DMS 273 (cell line): Measurements from ENCODE around the gene SLC38A2.

ENCODE experiments used
- DNase-seq: peaks from one replicate; lab custom pipeline; 2025; ENCODE audit not compliant: unreplicated experiment; lab: John Stamatoyannopoulos, UW

SLC38A2 gene

GRCh38 chr12:46362895-46363581 lies 9.5 kb downstream of the SLC38A2 start:
- DNase-seq = no peak

- no peak for DNase-seq
These were observed 10.9 kb downstream of the SLC38A2 start for GRCh38 chr12:46361667-46362034.

- no peak for DNase-seq
These were observed 11.5 kb downstream of the SLC38A2 start for GRCh38 chr12:46360908-46361666.

- DNase-seq = no peak
These were observed 12.2 kb downstream of the SLC38A2 start for GRCh38 chr12:46360370-46360769.

DNA sequence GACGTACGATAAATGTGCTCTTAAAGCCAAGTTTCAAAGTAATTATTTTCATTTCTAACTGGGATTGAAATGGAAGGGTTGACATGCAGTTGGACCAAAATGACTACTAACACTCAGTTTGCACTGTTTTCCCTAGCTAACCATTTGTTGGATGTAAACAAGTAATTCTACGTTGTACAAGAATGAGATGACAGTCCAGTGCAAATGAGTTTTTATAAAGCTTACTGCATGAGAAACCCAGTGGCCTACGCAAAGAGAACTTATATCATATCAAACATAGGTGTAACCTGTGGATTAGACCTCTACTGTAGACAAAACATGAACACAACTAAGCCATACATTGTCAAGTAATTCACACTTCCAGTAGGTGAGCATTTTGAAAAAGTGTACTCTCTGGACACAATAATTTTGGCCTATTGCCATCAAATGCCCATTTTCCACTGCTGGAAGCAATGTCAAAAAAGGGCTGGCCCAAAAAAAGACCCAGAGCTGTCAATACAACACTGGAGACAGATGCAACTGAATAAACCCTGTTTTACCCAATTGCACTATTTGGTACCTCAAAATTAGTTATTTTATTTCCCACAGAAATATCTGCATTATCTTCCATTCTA lies 12.8 kb downstream of the SLC38A2 start:
- DNase-seq = peak; percentile 6

DNA sequence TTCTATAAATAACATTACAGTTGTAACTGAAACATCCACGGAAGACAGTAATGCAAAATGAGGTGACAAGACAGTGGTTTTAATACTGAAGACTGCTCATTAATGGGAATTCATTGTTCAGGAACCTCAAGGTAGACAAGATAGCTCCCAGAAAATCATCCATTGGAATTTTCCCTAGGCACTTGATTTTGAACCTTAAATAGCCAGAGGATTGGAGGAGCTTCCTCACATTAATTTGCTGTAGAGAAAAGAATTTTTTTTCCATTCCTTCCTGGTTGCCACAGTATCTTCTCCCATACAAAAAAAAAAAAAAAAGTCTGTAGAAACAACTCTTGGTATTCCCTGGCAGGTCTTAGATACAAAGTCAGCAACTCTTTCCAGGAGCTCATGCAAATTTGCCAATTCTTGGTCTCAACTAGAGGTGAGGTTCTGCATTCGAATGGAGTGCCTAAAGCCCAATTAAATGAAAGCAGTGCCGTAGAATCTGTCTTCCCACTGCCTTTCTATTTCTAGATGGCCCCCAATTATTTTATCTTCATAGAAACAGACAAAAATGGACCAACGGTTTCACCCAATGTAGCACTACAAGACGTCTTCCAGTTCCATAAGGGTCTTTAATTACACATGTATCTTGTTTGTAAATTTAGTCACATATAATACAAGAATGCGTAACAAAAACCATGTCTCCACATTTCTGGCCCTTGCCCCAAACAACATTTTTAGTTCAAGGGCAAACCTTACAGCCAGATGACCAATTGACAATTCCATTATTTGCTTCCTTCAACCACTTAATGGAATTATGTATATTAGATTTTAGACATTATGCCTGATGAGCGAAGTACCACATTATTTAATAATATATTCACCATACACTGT lies 13.5 kb downstream of the SLC38A2 start:
- DNase-seq = no peak

GRCh38 chr12:46358325-46358700 lies 14.3 kb downstream of the SLC38A2 start:
- DNase-seq = no peak

- DNase-seq = peak; percentile 19
These were observed 14.9 kb downstream of the SLC38A2 start for GRCh38 chr12:46357438-46358324.

DNA sequence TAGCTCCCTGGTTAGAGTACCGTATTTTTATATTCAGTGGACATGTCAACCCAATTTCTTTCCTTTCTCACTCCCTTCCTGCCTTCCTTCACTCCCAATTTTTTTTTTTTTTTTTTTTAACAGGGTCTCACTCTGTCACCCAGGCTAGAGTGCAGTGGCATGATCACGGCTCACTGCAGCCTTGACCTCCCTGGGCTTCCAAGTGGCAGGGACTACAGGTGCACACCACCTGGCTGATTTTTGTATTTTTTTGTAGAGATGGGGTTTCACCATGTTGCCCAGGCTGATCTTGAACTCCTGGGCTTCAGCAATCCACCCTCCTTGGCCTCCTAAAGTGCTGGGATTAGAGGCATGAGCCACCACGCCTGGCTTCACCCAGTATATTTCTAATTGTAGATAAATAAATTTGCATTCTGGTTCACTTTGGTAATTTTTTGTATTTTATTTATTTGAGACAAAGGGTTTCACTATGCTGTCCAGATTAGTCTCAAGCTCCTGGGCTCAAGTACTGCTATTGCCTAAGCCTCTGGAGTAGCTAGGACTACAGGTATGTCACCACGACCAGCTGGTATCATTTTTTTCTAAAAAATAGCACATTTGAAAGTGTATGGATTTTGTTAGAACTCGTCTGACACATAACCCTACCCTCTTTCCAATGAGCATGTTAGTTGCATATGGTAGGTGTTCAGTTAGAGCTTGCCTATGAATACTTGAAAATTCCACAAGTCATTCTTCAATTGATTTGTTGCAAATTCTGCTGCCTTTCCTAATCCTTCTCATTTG lies 15.7 kb downstream of the SLC38A2 start:
- DNase-seq = no peak

DNA sequence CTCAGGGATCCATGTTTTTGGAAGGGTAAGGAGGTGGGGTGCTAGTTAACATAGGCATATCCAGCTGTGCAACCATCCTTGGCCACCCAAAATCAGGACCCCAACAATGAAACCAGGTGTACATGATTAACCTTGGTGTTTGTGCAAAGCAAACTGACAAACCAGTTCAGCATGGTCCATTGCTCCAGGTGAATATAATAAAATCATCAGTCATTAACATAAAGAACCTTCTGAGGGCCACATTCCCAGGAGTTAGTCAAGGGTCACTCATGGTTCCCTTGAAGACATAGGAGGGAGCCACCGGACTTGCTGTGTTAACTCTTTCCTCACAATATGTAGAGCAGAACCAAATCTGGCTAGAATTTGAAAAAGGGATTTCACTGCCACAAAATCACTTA lies 17.8 kb downstream of the SLC38A2 start:
- DNase-seq = no peak

DNA sequence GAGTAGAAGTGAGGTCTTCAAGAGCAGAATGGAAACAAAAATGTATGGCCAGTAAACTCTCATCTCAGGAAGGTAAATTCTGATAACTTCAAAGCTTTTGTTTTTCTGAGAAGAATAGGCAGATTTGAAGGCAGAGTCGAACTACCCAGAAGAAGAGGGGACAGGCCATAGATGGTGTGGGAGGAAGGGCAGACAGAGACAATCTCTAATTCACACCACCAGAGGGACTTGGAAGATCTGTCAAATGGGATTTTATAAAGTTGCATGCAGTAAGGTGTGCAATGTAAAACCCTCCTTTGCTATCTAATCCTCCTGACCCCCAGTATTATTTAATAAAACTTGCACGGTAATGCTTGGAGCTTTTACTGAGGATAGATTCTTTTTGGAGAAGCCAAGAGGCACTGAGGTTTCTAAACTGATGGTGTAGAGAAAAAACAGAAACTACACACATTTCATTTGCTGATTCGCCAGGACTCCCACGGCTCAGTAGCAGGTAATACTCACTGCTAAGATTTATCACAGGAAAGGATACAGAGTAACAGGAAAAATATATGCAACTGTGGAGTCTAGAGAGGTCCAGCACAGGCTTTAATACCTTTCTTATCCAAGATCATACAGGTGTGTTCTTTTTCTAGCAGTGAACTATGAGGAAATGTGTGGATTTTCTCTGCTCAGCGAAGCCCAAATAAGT lies 18.3 kb downstream of the SLC38A2 start:
- DNase-seq = no peak

DNA sequence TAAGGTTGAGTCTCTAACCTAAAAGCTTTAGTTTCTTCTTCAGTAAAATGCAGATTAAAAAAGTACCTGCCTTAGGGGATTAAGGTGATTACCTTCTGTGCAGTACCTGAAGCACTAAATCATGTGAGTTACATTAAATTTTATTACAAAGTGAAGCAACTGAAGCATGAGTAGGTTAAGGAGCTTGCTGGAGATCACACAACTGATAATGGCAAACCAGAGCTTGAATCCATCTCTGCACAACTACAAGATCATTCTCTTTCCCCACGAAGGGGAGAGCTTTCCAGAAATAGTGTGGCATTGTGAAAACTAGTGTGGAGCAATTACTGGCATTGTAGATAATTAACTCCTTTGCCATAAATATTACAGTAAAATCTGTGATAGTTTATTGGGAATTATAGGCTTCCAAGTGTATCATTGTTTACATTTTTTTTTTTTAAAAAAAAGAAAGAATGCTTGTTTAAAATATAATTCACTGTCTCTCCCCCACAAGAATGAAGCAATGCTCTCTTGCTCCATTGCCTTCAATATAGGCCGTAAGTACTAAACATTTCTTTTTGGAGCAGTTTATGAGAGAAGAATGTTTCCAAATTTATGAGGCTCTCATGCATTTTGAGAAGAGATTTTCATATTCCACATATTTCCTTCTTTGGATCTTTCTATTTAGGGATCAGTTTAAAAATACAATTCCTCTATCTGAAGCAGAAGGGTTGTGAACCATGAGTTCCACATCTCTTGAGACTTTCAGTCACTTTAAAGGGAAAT lies 20.5 kb downstream of the SLC38A2 start:
- no peak for DNase-seq

DNA sequence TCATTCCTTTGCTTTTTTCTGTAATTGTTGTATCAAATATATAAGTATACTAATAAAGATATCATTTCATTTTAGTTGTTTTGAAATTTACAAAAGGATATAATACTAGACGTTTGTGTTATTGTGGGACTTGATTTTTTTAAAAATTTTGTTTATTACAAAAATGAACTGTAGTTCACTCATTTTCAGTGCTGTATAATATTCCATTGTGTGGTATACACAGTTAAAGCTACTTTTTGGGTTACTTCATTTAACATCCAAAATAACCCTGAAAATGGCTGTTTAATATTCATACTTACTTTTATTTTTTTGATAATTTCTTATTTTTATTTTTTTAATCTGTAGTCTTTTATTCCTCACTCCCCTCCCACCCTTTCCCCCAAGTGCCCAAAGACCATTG lies 21.4 kb downstream of the SLC38A2 start:
- DNase-seq = no peak

- no peak for DNase-seq
These were observed 23.3 kb downstream of the SLC38A2 start for GRCh38 chr12:46349253-46349652.

- DNase-seq = no peak
These were observed 29.3 kb downstream of the SLC38A2 start for GRCh38 chr12:46343118-46343852.

- DNase-seq = peak; percentile 18
These were observed 30.0 kb downstream of the SLC38A2 start for GRCh38 chr12:46342562-46343033.

DNA sequence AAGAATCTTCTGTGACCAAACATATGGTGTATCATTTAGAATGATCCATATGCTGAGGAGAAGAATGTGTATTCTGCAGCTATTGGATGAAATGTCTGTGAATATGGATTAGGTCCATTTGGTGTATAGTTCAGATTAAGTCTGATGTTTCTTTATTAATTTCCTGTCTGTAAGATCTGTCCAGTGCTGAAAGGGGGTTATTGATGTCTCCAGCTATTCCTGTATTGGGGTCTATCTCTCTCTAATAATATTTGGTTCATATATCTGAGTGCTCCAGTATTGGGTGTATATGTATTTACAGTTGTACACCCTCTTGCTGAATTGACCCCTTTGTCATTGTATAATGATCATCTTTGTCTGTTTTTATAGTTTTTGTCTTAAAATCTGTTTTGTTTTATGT lies 33.5 kb downstream of the SLC38A2 start:
- DNase-seq = no peak
